ENCODE results near the gene FTCDNL1. TPM values are rescaled to one million over a fixed set of nuclear protein-coding genes. Genes with fewer than 3 reads are reported as not detected.

FTCDNL1 gene
- total RNA-seq, 2 donors from 2014 or later = 1.8 to 2.6 TPM

Other genes starting within 250 kb of the FTCDNL1 start
- gene C2orf69, start 60.1 kb upstream of the FTCDNL1 start, total RNA-seq = 10 to 100 TPM; 13.5 to 18.0 TPM
- gene TYW5, start 104.3 kb upstream of the FTCDNL1 start, total RNA-seq = 10 to 100 TPM in 1 of 2 donors, 1 to 10 TPM in 1; 9.4 to 15.7 TPM
- gene MAIP1, start 104.4 kb upstream of the FTCDNL1 start, total RNA-seq = 10 to 100 TPM; 19.8 to 29.4 TPM

Data from T-helper 17 cell (primary cell).